Urinary bladder (tissue), 4 donors: ENCODE results near the gene TMEM125. TPM values are rescaled to one million over a fixed set of nuclear protein-coding genes. Genes with fewer than 3 reads are reported as not detected.

Source experiments
- DNase-seq: peaks from one replicate; pipeline ENCODE4 v3.0.0-alpha.2; 2015; ENCODE audit errors: extremely low spot score
- H3K27ac ChIP-seq: one replicate; pipeline ENCODE4 v1.5.1; 2013; ENCODE audit warnings: low read depth, mild to moderate bottlenecking, moderate library complexity
- H3K36me3 ChIP-seq: one replicate; pipeline ENCODE4 v1.6.1; 2013; ENCODE audit warnings: mild to moderate bottlenecking, moderate library complexity; ENCODE audit not compliant: insufficient read depth
- H3K4me1 ChIP-seq: one replicate; pipeline ENCODE4 v1.6.1; 2013; ENCODE audit warnings: mild to moderate bottlenecking, moderate library complexity; ENCODE audit not compliant: insufficient read depth
- H3K4me3 ChIP-seq: one replicate; pipeline ENCODE4 v1.5.1; 2013; ENCODE audit warnings: low read depth, low read length
- WGBS: extraction: QIAGEN DNeasy Blood & Tissue Kit; methylation state at CpG from one replicate; pipeline ENCODE4 v1.1.7; 2013; 5-methylcytosine and 5-hydroxymethylcytosine counted together
- polyA plus RNA-seq: library from polyadenylated mRNA; stranded (reverse); fragments of 200-250 nt; gene quantifications from one replicate; pipeline ENCODE4 v1.2.3, GENCODE V29; 2013
- total RNA-seq: library from RNA; depleted of rRNA; stranded (reverse); fragments of >200 nt; gene quantifications from one replicate; pipeline ENCODE4 v1.2.3, GENCODE V29; 2014
- donor health status: healthy with polysubstance abuse.
- donor health status: healthy.

The TMEM125 gene
- total and polyA plus RNA-seq, 2 donors, result 0.32 to 0.47 TPM

- no peak for DNase-seq
- Histone ChIP-seq H3K27ac (no peak overlapping the region), H3K36me3 (no peaks in the 10 kb centered on the region), H3K4me1 (no peaks in the 10 kb centered on the region), H3K4me3 (no peak overlapping the region)
- 79% methylated on average over 9 of the region's 9 CpGs for WGBS
Observed at GRCh38 chr1:43235451-43236121, 34.2 kb upstream of the TMEM125 start.

GRCh38 chr1:43237121-43237520 is 32.7 kb upstream of the TMEM125 start:
- H3K4me1 ChIP-seq, result no peaks in the 10 kb centered on the region
- WGBS, result 73% methylated on average over 1 of the region's 1 CpG
- no peak for DNase-seq
- H3K27ac ChIP-seq, result no peak overlapping the region
- no peak overlapping the region for H3K4me3 ChIP-seq
- H3K36me3 ChIP-seq, result no peaks in the 10 kb centered on the region

- no peak for DNase-seq
- no peak overlapping the region for H3K4me3 ChIP-seq
- no peaks in the 10 kb centered on the region for H3K36me3 ChIP-seq
- no peaks in the 10 kb centered on the region for H3K4me1 ChIP-seq
- WGBS, result 11% methylated on average over 5 of the region's 5 CpGs
- H3K27ac ChIP-seq, result no peak overlapping the region
Observed at GRCh38 chr1:43238085-43238484, 31.7 kb upstream of the TMEM125 start.

- DNase-seq, result no peak
- Histone ChIP-seq H3K36me3 (no peaks in the 10 kb centered on the region), H3K4me3 (no peak overlapping the region), H3K4me1 (no peaks in the 10 kb centered on the region), H3K27ac (no peak overlapping the region)
- WGBS, result 78% methylated on average over 3 of the region's 3 CpGs
Observed at GRCh38 chr1:43238991-43239469, 30.8 kb upstream of the TMEM125 start.

GRCh38 chr1:43239484-43239883 is 30.3 kb upstream of the TMEM125 start:
- Histone ChIP-seq H3K4me1 (no peaks in the 10 kb centered on the region), H3K4me3 (no peak overlapping the region), H3K27ac (no peak overlapping the region), H3K36me3 (no peaks in the 10 kb centered on the region)
- WGBS, result 84% methylated on average over 3 of the region's 3 CpGs
- no peak for DNase-seq

GRCh38 chr1:43241413-43241836 is 28.4 kb upstream of the TMEM125 start:
- Histone ChIP-seq H3K4me1 (no peaks in the 10 kb centered on the region), H3K27ac (no peak overlapping the region), H3K36me3 (no peaks in the 10 kb centered on the region), H3K4me3 (no peak overlapping the region)
- whole genome bisulfite sequencing, result 52% methylated on average over 6 of the region's 6 CpGs
- DNase-seq, result no peak

- no peaks in the 10 kb centered on the region for H3K36me3 ChIP-seq
Observed at GRCh38 chr1:43243299-43243698, 26.5 kb upstream of the TMEM125 start.

GRCh38 chr1:43246466-43247213 is 23.1 kb upstream of the TMEM125 start:
- H3K36me3 ChIP-seq, result no peaks in the 10 kb centered on the region
- no peak overlapping the region for H3K4me3 ChIP-seq
- H3K27ac ChIP-seq, result no peak overlapping the region
- WGBS, result 94% methylated on average over 4 of the region's 4 CpGs
- no peaks in the 10 kb centered on the region for H3K4me1 ChIP-seq
- DNase-seq, result no peak

More at GRCh38 chr1:43243299-43243698, 26.5 kb upstream of the TMEM125 start:
- H3K4me3 ChIP-seq, result no peak overlapping the region
- no peaks in the 10 kb centered on the region for H3K4me1 ChIP-seq
- WGBS, result 88% methylated on average over 6 of the region's 6 CpGs
- DNase-seq, result no peak
- no peak overlapping the region for H3K27ac ChIP-seq

GRCh38 chr1:43247256-43247921 is 22.4 kb upstream of the TMEM125 start:
- DNase-seq, result no peak
- Histone ChIP-seq H3K4me3 (no peak overlapping the region), H3K4me1 (no peaks in the 10 kb centered on the region), H3K36me3 (no peaks in the 10 kb centered on the region), H3K27ac (no peak overlapping the region)
- WGBS, result 89% methylated on average over 6 of the region's 6 CpGs

GRCh38 chr1:43250351-43250761 is 19.4 kb upstream of the TMEM125 start:
- H3K27ac ChIP-seq, result no peak overlapping the region
- H3K4me3 ChIP-seq, result no peak overlapping the region
- H3K36me3 ChIP-seq, result no peaks in the 10 kb centered on the region
- no peaks in the 10 kb centered on the region for H3K4me1 ChIP-seq
- no peak for DNase-seq
- 79% methylated on average over 3 of the region's 3 CpGs for WGBS

GRCh38 chr1:43251024-43251423 is 18.8 kb upstream of the TMEM125 start:
- 84% methylated on average over 5 of the region's 5 CpGs for WGBS
- no peaks in the 10 kb centered on the region for H3K36me3 ChIP-seq
- no peaks in the 10 kb centered on the region for H3K4me1 ChIP-seq
- DNase-seq, result no peak
- H3K4me3 ChIP-seq, result no peak overlapping the region
- H3K27ac ChIP-seq, result no peak overlapping the region

- Histone ChIP-seq H3K4me1 (no peaks in the 10 kb centered on the region), H3K27ac (no peak overlapping the region), H3K4me3 (no peak overlapping the region), H3K36me3 (no peaks in the 10 kb centered on the region)
- DNase-seq, result no peak
- 82% methylated on average over 1 of the region's 1 CpG for WGBS
Observed at GRCh38 chr1:43252225-43252624, 17.6 kb upstream of the TMEM125 start.

GRCh38 chr1:43253173-43253572 is 16.6 kb upstream of the TMEM125 start:
- Histone ChIP-seq H3K36me3 (no peaks in the 10 kb centered on the region), H3K4me3 (no peak overlapping the region), H3K4me1 (no peaks in the 10 kb centered on the region), H3K27ac (no peak overlapping the region)
- DNase-seq, result no peak
- 91% methylated on average over 4 of the region's 4 CpGs for WGBS

GRCh38 chr1:43253876-43254275 is 15.9 kb upstream of the TMEM125 start:
- Histone ChIP-seq H3K36me3 (no peaks in the 10 kb centered on the region), H3K4me3 (no peak overlapping the region), H3K4me1 (no peaks in the 10 kb centered on the region), H3K27ac (no peak overlapping the region)
- 81% methylated on average over 8 of the region's 8 CpGs for WGBS
- DNase-seq, result no peak
